ENCODE results near the gene SCART1. TPM values are rescaled to one million over a fixed set of nuclear protein-coding genes. Genes with fewer than 3 reads are reported as not detected.

The SCART1 gene
- total RNA-seq, 1 experiment from 2014 or later = 0.50 TPM

DNA sequence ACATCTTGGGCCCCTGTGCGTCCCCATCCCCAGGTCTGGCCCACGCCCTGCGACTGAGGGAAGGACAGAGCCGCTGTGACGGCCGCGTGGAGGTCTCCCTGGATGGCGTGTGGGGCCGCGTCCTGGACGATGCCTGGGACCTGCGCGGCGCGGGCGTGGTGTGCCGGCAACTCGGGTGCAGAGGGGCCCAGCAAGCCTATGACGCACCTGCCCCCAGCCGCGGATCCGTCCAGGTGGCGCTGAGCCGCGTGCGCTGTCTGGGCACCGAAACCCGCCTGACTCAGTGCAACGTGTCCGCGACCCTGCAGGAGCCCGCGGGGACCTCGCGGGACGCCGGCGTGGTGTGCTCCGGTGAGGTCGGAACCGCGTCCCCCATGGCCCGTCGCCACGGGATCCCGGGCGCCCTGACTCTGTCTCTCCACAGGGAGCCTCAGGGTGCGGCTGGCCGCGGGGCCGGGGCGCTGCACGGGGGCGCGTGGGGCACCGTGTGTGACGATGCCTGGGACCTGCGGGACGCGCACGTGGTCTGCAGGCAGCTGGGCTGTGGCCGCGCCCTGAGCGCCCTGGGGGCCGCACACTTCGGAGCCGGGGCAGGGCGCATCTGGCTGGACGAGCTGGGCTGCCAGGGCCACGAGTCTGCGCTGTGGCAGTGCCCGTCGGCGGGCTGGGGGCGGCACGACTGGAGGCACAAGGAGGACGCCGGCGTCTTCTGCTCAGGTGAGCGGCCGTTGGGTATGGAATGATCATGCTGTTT lies 5.9 kb downstream of the SCART1 start:
- Histone ChIP-seq H4K20me1 (ENCODE audit: control insufficient read depth, insufficient read depth, insufficient read length) (no peaks in the 10 kb centered on the region), H2BK12ac (ENCODE audit: insufficient read length, low read depth, low read length) (no peak overlapping the region), H3K18ac (ENCODE audit: insufficient read length, low read depth, low read length) (no peak overlapping the region), H4K91ac (ENCODE audit: insufficient read length, low read depth, low read length) (no peak overlapping the region), H3T11ph (ENCODE audit: low read length) (no peak overlapping the region), H3K4me2 (ENCODE audit: insufficient read depth, insufficient read length, low read length) (no peak overlapping the region), H3K9me3 (ENCODE audit: control insufficient read depth, low read depth, low read length) (peaks cover 75% of the 10 kb centered on the region), H2BK15ac (ENCODE audit: low read depth, low read length) (no peak overlapping the region), H3K27me3 (ENCODE audit: insufficient read depth, low read length) (no peaks in the 10 kb centered on the region), H3K9ac (ENCODE audit: extremely low read depth, insufficient read length, low read length) (no peak overlapping the region), H2BK120ac (ENCODE audit: low read depth, low read length, poor library complexity, severe bottlenecking) (no peak overlapping the region), H3K14ac (ENCODE audit: insufficient read depth, low read length) (no peak overlapping the region), H2AFZ (ENCODE audit: low read length) (no peak overlapping the region), H2BK5ac (ENCODE audit: insufficient read length, low read length) (no peak overlapping the region), H3K4ac (ENCODE audit: low read depth, low read length) (no peak overlapping the region), H3K23ac (ENCODE audit: insufficient read length, low read depth, low read length) (no peak overlapping the region), H2AK5ac (ENCODE audit: insufficient read length, low read length) (no peak overlapping the region), H3K4me1 (ENCODE audit: insufficient read depth, low read length) (no peaks in the 10 kb centered on the region), H3K79me1 (ENCODE audit: insufficient read depth, low read depth, low read length, poor library complexity, severe bottlenecking) (no peaks in the 10 kb centered on the region), H4K5ac (ENCODE audit: insufficient read length, low read depth, low read length) (no peak overlapping the region), H3K56ac (ENCODE audit: insufficient read length, low read depth, low read length) (no peak overlapping the region), H4K8ac (replicated peaks; ENCODE audit: insufficient read length, low read depth, low read length) (no peak overlapping the region), H2BK20ac (ENCODE audit: low read depth, low read length, poor library complexity, severe bottlenecking) (no peak overlapping the region), H3K27ac (ENCODE audit: insufficient read length, low read depth, low read length) (no peak overlapping the region), H3K23me2 (ENCODE audit: insufficient read length, low read depth, low read length, poor library complexity, severe bottlenecking) (no peaks in the 10 kb centered on the region), H3K79me2 (ENCODE audit: insufficient read depth, low read length) (no peaks in the 10 kb centered on the region)
- Mint-ChIP-seq H3K9me3 (peaks cover 82 to 90% of the 10 kb centered on the region in 2 experiments), H3K27me3 (ENCODE audit: low read depth) (peaks cover 7% of the 10 kb centered on the region), H3K4me1 (no peaks in the 10 kb centered on the region), H3K36me3 (ENCODE audit: insufficient read depth in 1 of 3, low read depth in 3 of 3) (peaks cover 5 to 18% (median 8%) of the 10 kb centered on the region in 3 experiments; a peak in 5 of 7 replicates), H3K27ac (no peak overlapping the region), H3K4me3 (no peak overlapping the region)
- TF ChIP-seq, protein P1, sequence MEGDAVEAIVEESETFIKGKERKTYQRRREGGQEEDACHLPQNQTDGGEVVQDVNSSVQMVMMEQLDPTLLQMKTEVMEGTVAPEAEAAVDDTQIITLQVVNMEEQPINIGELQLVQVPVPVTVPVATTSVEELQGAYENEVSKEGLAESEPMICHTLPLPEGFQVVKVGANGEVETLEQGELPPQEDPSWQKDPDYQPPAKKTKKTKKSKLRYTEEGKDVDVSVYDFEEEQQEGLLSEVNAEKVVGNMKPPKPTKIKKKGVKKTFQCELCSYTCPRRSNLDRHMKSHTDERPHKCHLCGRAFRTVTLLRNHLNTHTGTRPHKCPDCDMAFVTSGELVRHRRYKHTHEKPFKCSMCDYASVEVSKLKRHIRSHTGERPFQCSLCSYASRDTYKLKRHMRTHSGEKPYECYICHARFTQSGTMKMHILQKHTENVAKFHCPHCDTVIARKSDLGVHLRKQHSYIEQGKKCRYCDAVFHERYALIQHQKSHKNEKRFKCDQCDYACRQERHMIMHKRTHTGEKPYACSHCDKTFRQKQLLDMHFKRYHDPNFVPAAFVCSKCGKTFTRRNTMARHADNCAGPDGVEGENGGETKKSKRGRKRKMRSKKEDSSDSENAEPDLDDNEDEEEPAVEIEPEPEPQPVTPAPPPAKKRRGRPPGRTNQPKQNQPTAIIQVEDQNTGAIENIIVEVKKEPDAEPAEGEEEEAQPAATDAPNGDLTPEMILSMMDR (conservative IDR thresholded peaks at IDR 0.05) = no peak
- WGBS (ENCODE audit: extremely low coverage, insufficient read length, low lambda C conversion rate) = no CpG with 5 or more reads among the region's 81 CpGs
- DNase-seq = peak; percentile 17

Measured in H9 (cell line).